Adrenal gland (tissue), 5 donors: Measurements from ENCODE around the gene CILP2.

Source experiments
- POLR2A ChIP-seq, 2 donors: fragments of 450-650 bp; IDR thresholded peaks; one replicate each; pipeline ENCODE4 v1.6.1; 2017; ENCODE audit warnings: antibody characterized with exemption in 2 of 2, mild to moderate bottlenecking in 2 of 2, moderate library complexity in 1 of 2
- TF ChIP-seq, protein P1 (sequence below), 6 experiments: fragments of 450-650 bp in 4 of 6; fragments of 200-600 bp in 2 of 6; sonication (generic) in 1 of 6; IDR thresholded peaks; 1 replicate in 5 of 6; 2 replicates in 1 of 6; pipeline versions ENCODE4 v1.5.1 to v1.8.0; 2016 to 2021; ENCODE audit warnings: antibody characterized with exemption in 6 of 6, mild to moderate bottlenecking in 2 of 6, moderate library complexity in 1 of 6
- donor health status: DM: no; HTN: no; CAD: no.

DNA sequence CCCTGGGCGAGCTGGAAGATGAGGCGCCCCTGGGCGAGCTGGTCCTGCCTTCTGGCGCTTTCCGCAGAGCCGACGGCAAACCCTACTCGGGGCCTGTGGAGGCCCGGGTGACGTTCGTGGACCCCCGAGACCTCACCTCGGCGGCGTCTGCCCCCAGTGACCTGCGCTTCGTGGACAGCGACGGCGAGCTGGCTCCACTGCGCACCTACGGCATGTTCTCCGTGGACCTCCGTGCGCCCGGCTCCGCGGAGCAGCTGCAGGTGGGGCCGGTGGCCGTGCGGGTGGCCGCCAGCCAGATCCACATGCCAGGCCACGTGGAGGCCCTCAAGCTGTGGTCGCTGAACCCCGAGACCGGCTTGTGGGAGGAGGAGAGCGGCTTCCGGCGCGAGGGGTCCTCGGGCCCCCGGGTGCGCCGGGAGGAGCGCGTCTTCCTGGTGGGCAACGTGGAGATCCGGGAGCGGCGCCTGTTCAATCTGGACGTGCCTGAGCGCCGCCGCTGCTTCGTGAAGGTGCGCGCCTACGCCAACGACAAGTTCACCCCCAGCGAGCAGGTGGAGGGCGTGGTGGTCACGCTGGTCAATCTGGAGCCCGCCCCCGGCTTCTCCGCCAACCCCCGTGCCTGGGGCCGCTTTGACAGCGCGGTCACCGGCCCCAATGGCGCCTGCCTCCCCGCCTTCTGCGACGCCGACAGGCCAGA is 6.3 kb downstream of the CILP2 start:
- TF ChIP-seq, protein P1, sequence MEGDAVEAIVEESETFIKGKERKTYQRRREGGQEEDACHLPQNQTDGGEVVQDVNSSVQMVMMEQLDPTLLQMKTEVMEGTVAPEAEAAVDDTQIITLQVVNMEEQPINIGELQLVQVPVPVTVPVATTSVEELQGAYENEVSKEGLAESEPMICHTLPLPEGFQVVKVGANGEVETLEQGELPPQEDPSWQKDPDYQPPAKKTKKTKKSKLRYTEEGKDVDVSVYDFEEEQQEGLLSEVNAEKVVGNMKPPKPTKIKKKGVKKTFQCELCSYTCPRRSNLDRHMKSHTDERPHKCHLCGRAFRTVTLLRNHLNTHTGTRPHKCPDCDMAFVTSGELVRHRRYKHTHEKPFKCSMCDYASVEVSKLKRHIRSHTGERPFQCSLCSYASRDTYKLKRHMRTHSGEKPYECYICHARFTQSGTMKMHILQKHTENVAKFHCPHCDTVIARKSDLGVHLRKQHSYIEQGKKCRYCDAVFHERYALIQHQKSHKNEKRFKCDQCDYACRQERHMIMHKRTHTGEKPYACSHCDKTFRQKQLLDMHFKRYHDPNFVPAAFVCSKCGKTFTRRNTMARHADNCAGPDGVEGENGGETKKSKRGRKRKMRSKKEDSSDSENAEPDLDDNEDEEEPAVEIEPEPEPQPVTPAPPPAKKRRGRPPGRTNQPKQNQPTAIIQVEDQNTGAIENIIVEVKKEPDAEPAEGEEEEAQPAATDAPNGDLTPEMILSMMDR (IDR thresholded peaks at IDR 0.05): no peak
- TF ChIP-seq POLR2A (IDR thresholded peaks at IDR 0.05): no peak
